Endothelial cell of umbilical vein (primary cell): Measurements from ENCODE around the gene CCDC187. TPM values are rescaled to one million over a fixed set of nuclear protein-coding genes. Genes with fewer than 3 reads are reported as not detected.

Source experiments
- BruUV-seq: library from RNA; stranded (reverse); fragments of 400-500 nt; replicated peaks from 2 replicates; lab custom pipeline; 2021; lab: Mats Ljungman, UMichigan
- CTCF ChIA-PET: fragments of 300-600, 350-600 bp; sonication (Branson Sonifier 250); formaldehyde crosslinking; loops from one replicate; lab custom pipeline; 2021; ENCODE audit warnings: antibody characterized with exemption, inconsistent platforms; lab: Charles Lee
- POLR2A ChIA-PET: fragments of 300-600, 350-600 bp; sonication (Branson Sonifier 250); formaldehyde crosslinking; loops from one replicate; lab custom pipeline; 2021; ENCODE audit warnings: antibody characterized with exemption, inconsistent platforms; lab: Charles Lee
- DNase-seq: peaks from one replicate; pipeline ENCODE4 v3.0.0-alpha.2; 2011; ENCODE audit warnings: low read depth, low spot score
- FAIRE-seq: peaks from 2 replicates; lab custom pipeline; 2011; peaks lifted over from hg19 to GRCh38; lab: Jason Lieb, UNC
- H2AFZ ChIP-seq: 2 replicates; pipeline ENCODE4 v1.6.0; 2012; ENCODE audit warnings: low read depth, low read length, control low read depth, inconsistent platforms
- H3K27ac ChIP-seq: 2 replicates; pipeline ENCODE4 v1.5.1; 2011; ENCODE audit warnings: low read depth, mild to moderate bottlenecking, control low read depth, low read length, moderate library complexity; ENCODE audit not compliant: insufficient read depth
- H3K27me3 ChIP-seq, 2 experiments: 2 replicates each; pipeline versions ENCODE4 v1.6.0 to v1.6.1; 2011; ENCODE audit warnings: low read length in 2 of 2, mixed read lengths in 1 of 2; ENCODE audit not compliant: control insufficient read depth in 2 of 2, insufficient read depth in 2 of 2
- H3K36me3 ChIP-seq, 2 experiments: 2 replicates in 1 of 2; 3 replicates in 1 of 2; pipeline ENCODE4 v1.5.1; 2011; ENCODE audit warnings: low read length in 2 of 2, mild to moderate bottlenecking in 1 of 2, moderate library complexity in 1 of 2; ENCODE audit not compliant: control insufficient read depth in 2 of 2, insufficient read depth in 2 of 2; ENCODE audit errors: extremely low read depth in 1 of 2
- H3K4me1 ChIP-seq: 3 replicates; pipeline ENCODE4 v1.5.1; 2011; ENCODE audit warnings: mild to moderate bottlenecking, low read length; ENCODE audit not compliant: control insufficient read depth, insufficient read depth; ENCODE audit errors: extremely low read depth
- H3K4me2 ChIP-seq: 2 replicates; pipeline ENCODE4 v1.6.1; 2011; ENCODE audit warnings: low read length, control low read depth, mixed read lengths; ENCODE audit not compliant: insufficient read depth
- H3K4me3 ChIP-seq, 3 experiments: fragments of 200-600 bp in 1 of 3; sonication (generic), shearing (Covaris generic) in 1 of 3; replicated peaks in 1 of 3; 2 replicates each; pipeline ENCODE4 v1.5.1; 2011 to 2016; ENCODE audit warnings: control low read depth in 3 of 3, low read length in 3 of 3, mild to moderate bottlenecking in 2 of 3, inconsistent platforms in 1 of 3, low read depth in 1 of 3, moderate library complexity in 1 of 3; ENCODE audit not compliant: insufficient read depth in 1 of 3
- H3K79me2 ChIP-seq: 2 replicates; pipeline ENCODE4 v1.6.0; 2012; ENCODE audit warnings: low read length, inconsistent platforms; ENCODE audit not compliant: control insufficient read depth, insufficient read depth
- H3K9ac ChIP-seq: replicated peaks from 2 replicates; pipeline ENCODE3; 2011; ENCODE audit warnings: low read length, control low read depth; ENCODE audit not compliant: insufficient read depth; ENCODE audit errors: extremely low read depth
- H3K9me1 ChIP-seq: replicated peaks from 3 replicates; pipeline ENCODE4 v1.6.0; 2011; ENCODE audit warnings: mild to moderate bottlenecking, low read length; ENCODE audit not compliant: control insufficient read depth, insufficient read depth; ENCODE audit errors: extremely low read depth
- H3K9me3 ChIP-seq: replicated peaks from 2 replicates; pipeline ENCODE4 v1.5.1; 2012; ENCODE audit warnings: low read length, inconsistent platforms; ENCODE audit not compliant: control insufficient read depth, insufficient read depth
- H4K20me1 ChIP-seq: replicated peaks from 2 replicates; pipeline ENCODE3; 2011; ENCODE audit warnings: mild to moderate bottlenecking, low read length; ENCODE audit not compliant: control insufficient read depth, insufficient read depth; ENCODE audit errors: extremely low read depth
- CTCF ChIP-seq, 2 donors: IDR thresholded peaks; 1 replicate in 1 of 2; 2 replicates in 1 of 2; pipeline ENCODE4 v1.5.1; 2011; ENCODE audit warnings: low read length in 2 of 2, mild to moderate bottlenecking in 2 of 2, moderate library complexity in 2 of 2, control low read depth in 1 of 2, inconsistent platforms in 1 of 2, low read depth in 1 of 2; ENCODE audit not compliant: insufficient read depth in 1 of 2; ENCODE audit errors: extremely low read depth in 1 of 2
- FOS ChIP-seq: IDR thresholded peaks from 2 replicates; pipeline ENCODE4 v1.6.1; 2011; ENCODE audit warnings: mild to moderate bottlenecking, low read length, moderate library complexity, borderline replicate concordance; ENCODE audit not compliant: insufficient read depth
- dilution Hi-C: fragments of 300-500 bp; cut with MboI; formaldehyde crosslinking; loops from one replicate; pipeline ENCODE4 v1.15.0; 2019; ENCODE audit warnings: low sequenced_read_pairs; ENCODE audit not compliant: extremely low pct_ligation_motif_present
- intact Hi-C: fragments of 100-400 bp; cut with micrococcal nuclease; formaldehyde crosslinking; loops from one replicate; pipeline ENCODE4 v1.10.0; 2022
- polyA plus RNA-seq, 4 experiments: library from polyadenylated mRNA; depleted of rRNA in 3 of 4; stranded (reverse) in 3 of 4; unstranded in 1 of 4; fragments of >200 nt; gene quantifications; 2 replicates each; pipeline versions ENCODE4 v1.2.1 to v1.2.3, GENCODE V29; 2011 to 2012; ENCODE audit warnings: missing spikeins in 1 of 4
- total RNA-seq: library from RNA; stranded (reverse); gene quantifications from 2 replicates; pipeline ENCODE4 v1.2.3, GENCODE V29; 2021

The CCDC187 gene
- total and polyA plus RNA-seq, 2 donors (not counting 3 experiments of a cell fraction or from before 2014, with no cell fraction given), result not detected

GRCh38 chr9:136255896-136256890 lies 47.7 kb downstream of the CCDC187 start:
- BruUV-seq, result no TSS peak
- dilution Hi-C loops, result no loop called here

More at GRCh38 chr9:136255896-136256890, 47.7 kb downstream of the CCDC187 start:
- DNase-seq (no peak), FAIRE-seq (no peak)
- H3K36me3 ChIP-seq, result no peaks in the 10 kb centered on the region
- ChIA-PET POLR2A (no interaction called here), CTCF (interaction anchor here (0.9 to 1.3 kb wide), 2 partner anchors 114 to 289 kb away, joined by 3 read pairs; no protein-coding TSS in a partner anchor)
- intact Hi-C loops, result no loop called here
- no peak overlapping the region for H3K4me2 ChIP-seq
- peaks cover 0 to 2% of the 10 kb centered on the region in 2 experiments for H3K27me3 ChIP-seq
- no peaks in the 10 kb centered on the region for H3K4me1 ChIP-seq
- no peak overlapping the region for H3K27ac ChIP-seq
- no peaks in the 10 kb centered on the region for H4K20me1 ChIP-seq
- no peaks in the 10 kb centered on the region for H3K9me3 ChIP-seq
- H2AFZ ChIP-seq, result no peak overlapping the region
- no peak overlapping the region for H3K4me3 ChIP-seq
- no peaks in the 10 kb centered on the region for H3K79me2 ChIP-seq
- TF ChIP-seq FOS (no peak), CTCF (IDR thresholded peaks at IDR 0.05; ENCODE audit: extremely low read depth in 1 of 2, insufficient read depth in 1 of 2, low read depth in 1 of 2, low read length in 2 of 2) (peak in 1 of 2 donors; percentile 9)
- H3K9me1 ChIP-seq, result no peaks in the 10 kb centered on the region
- H3K9ac ChIP-seq, result no peak overlapping the region
